NB4 (cell line): Measurements from ENCODE around the gene COG5.

ENCODE experiments used
- MAX ChIP-seq: IDR thresholded peaks from 2 replicates; pipeline ENCODE4 v1.6.1; 2011; ENCODE audit warnings: low read depth, low read length
- POLR2A ChIP-seq: IDR thresholded peaks from 2 replicates; pipeline ENCODE4 v1.6.1; 2011; ENCODE audit warnings: mild to moderate bottlenecking; ENCODE audit not compliant: insufficient read length; ENCODE audit errors: extremely low read depth
- TF ChIP-seq, protein P1 (sequence below): IDR thresholded peaks from one replicate; pipeline ENCODE4 v1.5.1; 2012; ENCODE audit warnings: low read depth, low read length

GRCh38 chr7:107228291-107228690, 335.4 kb downstream of the COG5 start:
- TF ChIP-seq MAX (no peak), POLR2A (no peak)
- TF ChIP-seq, protein P1, sequence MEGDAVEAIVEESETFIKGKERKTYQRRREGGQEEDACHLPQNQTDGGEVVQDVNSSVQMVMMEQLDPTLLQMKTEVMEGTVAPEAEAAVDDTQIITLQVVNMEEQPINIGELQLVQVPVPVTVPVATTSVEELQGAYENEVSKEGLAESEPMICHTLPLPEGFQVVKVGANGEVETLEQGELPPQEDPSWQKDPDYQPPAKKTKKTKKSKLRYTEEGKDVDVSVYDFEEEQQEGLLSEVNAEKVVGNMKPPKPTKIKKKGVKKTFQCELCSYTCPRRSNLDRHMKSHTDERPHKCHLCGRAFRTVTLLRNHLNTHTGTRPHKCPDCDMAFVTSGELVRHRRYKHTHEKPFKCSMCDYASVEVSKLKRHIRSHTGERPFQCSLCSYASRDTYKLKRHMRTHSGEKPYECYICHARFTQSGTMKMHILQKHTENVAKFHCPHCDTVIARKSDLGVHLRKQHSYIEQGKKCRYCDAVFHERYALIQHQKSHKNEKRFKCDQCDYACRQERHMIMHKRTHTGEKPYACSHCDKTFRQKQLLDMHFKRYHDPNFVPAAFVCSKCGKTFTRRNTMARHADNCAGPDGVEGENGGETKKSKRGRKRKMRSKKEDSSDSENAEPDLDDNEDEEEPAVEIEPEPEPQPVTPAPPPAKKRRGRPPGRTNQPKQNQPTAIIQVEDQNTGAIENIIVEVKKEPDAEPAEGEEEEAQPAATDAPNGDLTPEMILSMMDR = no peak
